HEK293T (cell line): Measurements from ENCODE around the gene TAOK1.

Experiments
- CTCF ChIA-PET: fragments of 350-600 bp; formaldehyde crosslinking; extraction: SDS; loops from one replicate; lab custom pipeline; 2021; ENCODE audit warnings: antibody characterized with exemption, inconsistent platforms; lab: Yijun Ruan, JAX
- POLR2A ChIA-PET: fragments of 350-600 bp; formaldehyde crosslinking; extraction: SDS; loops from one replicate; lab custom pipeline; 2020; ENCODE audit warnings: antibody characterized with exemption, inconsistent platforms; lab: Yijun Ruan, JAX
- DNase-seq: peaks from one replicate; pipeline ENCODE4 v3.0.0; 2012; ENCODE audit warnings: mixed read lengths; ENCODE audit errors: extremely low spot score
- ARNT ChIP-seq: fragments of 450-650 bp; IDR thresholded peaks from 2 replicates; pipeline ENCODE4 v1.6.1; 2017; ENCODE audit warnings: mild to moderate bottlenecking
- BHLHE40 ChIP-seq: fragments of 450-650 bp; IDR thresholded peaks from 2 replicates; pipeline ENCODE4 v1.6.1; 2016; ENCODE audit warnings: mild to moderate bottlenecking, moderate library complexity, borderline replicate concordance
- CTBP1 ChIP-seq: fragments of 450-650 bp; IDR thresholded peaks from 2 replicates; pipeline ENCODE4 v1.6.1; 2016; ENCODE audit warnings: borderline replicate concordance
- ELF4 ChIP-seq: fragments of 450-650 bp; IDR thresholded peaks from 2 replicates; pipeline ENCODE4 v1.6.1; 2017; ENCODE audit warnings: antibody characterized with exemption
- FOXA1 ChIP-seq: fragments of 450-650 bp; IDR thresholded peaks from 2 replicates; pipeline ENCODE4 v1.6.1; 2016; ENCODE audit warnings: mild to moderate bottlenecking
- FOXK2 ChIP-seq: fragments of 450-650 bp; IDR thresholded peaks from 2 replicates; pipeline ENCODE4 v1.6.1; 2016; ENCODE audit warnings: mild to moderate bottlenecking
- FOXM1 ChIP-seq: fragments of 450-650 bp; IDR thresholded peaks from 2 replicates; pipeline ENCODE4 v1.6.1; 2017; ENCODE audit warnings: mild to moderate bottlenecking, borderline replicate concordance
- HDGF ChIP-seq: fragments of 450-650 bp; IDR thresholded peaks from 2 replicates; pipeline ENCODE4 v1.6.1; 2017; ENCODE audit warnings: antibody characterized with exemption, borderline replicate concordance
- L3MBTL2 ChIP-seq: fragments of 450-650 bp; conservative IDR thresholded peaks from 2 replicates; pipeline ENCODE4 v1.6.1; 2016; ENCODE audit warnings: mild to moderate bottlenecking
- LEF1 ChIP-seq: fragments of 450-650 bp; IDR thresholded peaks from 2 replicates; pipeline ENCODE4 v1.6.1; 2017; ENCODE audit warnings: mild to moderate bottlenecking, borderline replicate concordance
- NFRKB ChIP-seq: fragments of 450-650 bp; IDR thresholded peaks from 2 replicates; pipeline ENCODE4 v1.6.1; 2016; ENCODE audit warnings: mild to moderate bottlenecking, moderate library complexity
- PKNOX1 ChIP-seq: fragments of 450-650 bp; IDR thresholded peaks from 2 replicates; pipeline ENCODE4 v1.6.1; 2016
- SP1 ChIP-seq: fragments of 450-650 bp; IDR thresholded peaks from 2 replicates; pipeline ENCODE4 v1.6.1; 2017
- SUZ12 ChIP-seq: fragments of 450-650 bp; IDR thresholded peaks from 2 replicates; pipeline ENCODE4 v1.6.1; 2016; ENCODE audit warnings: mild to moderate bottlenecking
- TARDBP ChIP-seq: fragments of 450-650 bp; IDR thresholded peaks from 2 replicates; pipeline ENCODE4 v1.6.1; 2016
- ZNF384 ChIP-seq: fragments of 450-650 bp; IDR thresholded peaks from 2 replicates; pipeline ENCODE4 v1.6.1; 2016

TAOK1 gene

GRCh38 chr17:29595943-29596774 lies 206.0 kb downstream of the TAOK1 start:
- CTCF ChIA-PET: interaction anchor here (1.0 kb wide), 1 partner anchor 15 kb away, joined by 3 read pairs; no protein-coding TSS in a partner anchor
- no peak for TF ChIP-seq HDGF
- no peak for TF ChIP-seq PKNOX1
- TF ChIP-seq SP1: no peak
- no peak for TF ChIP-seq FOXA1
- TF ChIP-seq FOXK2: no peak
- TF ChIP-seq NFRKB: no peak
- no peak for TF ChIP-seq SUZ12
- no peak for TF ChIP-seq FOXM1
- TF ChIP-seq ZNF384: no peak
- TF ChIP-seq BHLHE40: no peak
- no peak for TF ChIP-seq ELF4
- no peak for TF ChIP-seq LEF1
- no peak for TF ChIP-seq L3MBTL2
- POLR2A ChIA-PET: interaction anchor here (1.0 kb wide), 1 partner anchor 28 kb away, joined by 4 read pairs; no protein-coding TSS in a partner anchor
- DNase-seq: no peak

GRCh38 chr17:29596811-29597210 lies 206.6 kb downstream of the TAOK1 start:
- POLR2A ChIA-PET: interaction anchor here (0.7 to 1.4 kb wide), 3 partner anchors 12 to 27 kb away, joined by 3 to 4 read pairs (median 4); partner anchors contain the start of gene CORO6

GRCh38 chr17:29597361-29598172 lies 207.4 kb downstream of the TAOK1 start:
- ChIA-PET POLR2A (interaction anchor here (0.7 to 1.4 kb wide), 2 partner anchors 12 to 25 kb away, joined by 3 to 4 read pairs; partner anchors contain the start of gene CORO6), CTCF (interaction anchor here (0.9 to 1.7 kb wide), 6 partner anchors 9 to 228 kb away, joined by 3 to 8 read pairs (median 6); no protein-coding TSS in a partner anchor)
- TF ChIP-seq L3MBTL2: no peak
- no peak for TF ChIP-seq CTBP1
- TF ChIP-seq PKNOX1: no peak
- TF ChIP-seq HDGF: 0 out of 2 replicates have a peak, but pooled peaks have one; percentile 59
- TF ChIP-seq TARDBP: no peak
- TF ChIP-seq ZNF384: no peak
- no peak for TF ChIP-seq FOXK2
- DNase-seq: no peak

More at GRCh38 chr17:29596811-29597210, 206.6 kb downstream of the TAOK1 start:
- DNase-seq: no peak
- TF ChIP-seq ELF4 (no peak), L3MBTL2 (no peak), FOXM1 (no peak), SP1 (no peak), FOXA1 (no peak), FOXK2 (no peak), LEF1 (no peak), NFRKB (no peak), HDGF (no peak), TARDBP (no peak), ARNT (no peak), BHLHE40 (no peak)
- CTCF ChIA-PET: interaction anchor here (1.1 to 1.7 kb wide), 4 partner anchors 16 to 227 kb away, joined by 3 to 8 read pairs (median 7); no protein-coding TSS in a partner anchor
